ENCODE measurements around the gene ELAVL2.

The ELAVL2 gene

DNA sequence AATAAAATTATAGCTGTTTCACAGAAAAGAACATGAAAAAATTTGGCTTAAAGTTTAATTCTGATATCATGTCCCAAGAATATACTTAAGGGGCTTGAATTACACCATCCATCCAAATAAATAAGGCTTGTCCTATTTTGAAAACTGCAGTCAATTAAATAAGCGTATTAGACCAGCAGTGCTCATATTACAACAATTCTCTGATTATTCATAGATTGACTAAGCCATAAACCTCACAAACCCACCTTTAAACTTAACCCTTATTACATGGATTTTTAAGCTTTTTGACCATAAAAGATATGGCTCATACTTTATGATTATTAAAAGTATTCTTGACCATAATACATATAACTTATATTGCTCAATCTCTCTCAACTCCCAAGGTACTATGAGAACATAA lies 127.9 kb downstream of the ELAVL2 start:
- Histone ChIP-seq H3K9me3 (ENCODE audit: control insufficient read depth in 5 of 5, low read length in 5 of 5) (no peaks in the 10 kb centered on the region), H3K36me3 (ENCODE audit: control insufficient read depth in 5 of 5, insufficient read depth in 5 of 5, low read length in 5 of 5) (no peaks in the 10 kb centered on the region), H3K27ac (ENCODE audit: low read depth, low read length) (no peak overlapping the region), H3K4me3 (ENCODE audit: low read depth in 1 of 5, low read length in 5 of 5) (no peak overlapping the region), H3K9ac (ENCODE audit: low read length in 5 of 5) (no peak overlapping the region), H3K27me3 (ENCODE audit: control insufficient read depth in 5 of 5, insufficient read depth in 4 of 5, low read length in 5 of 5) (no peaks in the 10 kb centered on the region), H3K4me1 (ENCODE audit: control insufficient read depth in 5 of 5, insufficient read depth in 5 of 5, low read length in 5 of 5) (no peaks in the 10 kb centered on the region)

DNA sequence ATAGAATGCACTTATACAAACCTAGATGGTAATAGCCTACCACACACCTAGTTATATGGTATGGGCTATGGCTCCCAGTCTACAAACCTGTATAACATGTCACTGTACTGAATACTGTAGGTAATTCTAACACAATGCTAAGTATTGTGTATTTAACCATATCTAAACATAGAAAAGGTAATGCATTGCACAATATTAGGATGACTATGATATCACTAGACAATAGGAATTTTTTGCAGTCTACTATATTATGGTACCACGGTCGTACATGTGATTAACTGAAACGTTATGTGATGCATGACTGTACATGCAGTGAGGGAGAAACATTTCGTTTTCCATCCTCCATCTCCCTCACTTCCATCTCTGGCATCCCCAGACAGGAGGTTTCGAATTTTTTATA lies 130.5 kb downstream of the ELAVL2 start:
- no peaks in the 10 kb centered on the region for H3K4me1 ChIP-seq (ENCODE audit: control insufficient read depth in 5 of 5, insufficient read depth in 5 of 5, low read length in 5 of 5)
- no peaks in the 10 kb centered on the region for H3K9me3 ChIP-seq (ENCODE audit: control insufficient read depth in 5 of 5, low read length in 5 of 5)
- H3K27ac ChIP-seq (ENCODE audit: low read depth, low read length), result no peak overlapping the region
- no peaks in the 10 kb centered on the region for H3K27me3 ChIP-seq (ENCODE audit: control insufficient read depth in 5 of 5, insufficient read depth in 4 of 5, low read length in 5 of 5)
- H3K36me3 ChIP-seq (ENCODE audit: control insufficient read depth in 5 of 5, insufficient read depth in 5 of 5, low read length in 5 of 5), result no peaks in the 10 kb centered on the region
- H3K9ac ChIP-seq (ENCODE audit: low read length in 5 of 5), result no peak overlapping the region
- no peak overlapping the region for H3K4me3 ChIP-seq (ENCODE audit: low read depth in 1 of 5, low read length in 5 of 5)

DNA sequence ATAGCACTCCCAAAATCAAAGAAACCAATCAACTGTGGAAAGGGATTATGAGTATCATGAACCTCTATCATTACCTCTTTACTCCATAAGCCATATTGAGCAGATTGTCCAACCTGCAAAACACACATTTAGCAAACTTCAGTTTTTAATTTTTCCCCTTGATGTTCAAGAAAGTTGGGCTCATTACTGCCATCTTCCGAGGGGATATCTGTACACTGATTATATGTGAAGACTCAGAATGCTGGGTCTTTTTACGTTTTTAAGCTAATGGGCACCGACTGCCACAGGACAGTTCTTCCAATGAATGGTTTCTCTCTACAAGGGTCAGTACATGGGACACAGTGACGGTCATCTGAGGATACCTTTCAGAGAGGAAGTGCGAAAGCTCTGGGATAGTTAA lies 132.7 kb downstream of the ELAVL2 start:
- H3K4me3 ChIP-seq (ENCODE audit: low read depth in 1 of 5, low read length in 5 of 5), result no peak overlapping the region
- H3K4me1 ChIP-seq (ENCODE audit: control insufficient read depth in 5 of 5, insufficient read depth in 5 of 5, low read length in 5 of 5), result peaks cover 0 to 5% (median 0%) of the 10 kb centered on the region in 5 donors
- H3K27ac ChIP-seq (ENCODE audit: low read depth, low read length), result no peak overlapping the region
- H3K27me3 ChIP-seq (ENCODE audit: control insufficient read depth in 5 of 5, insufficient read depth in 4 of 5, low read length in 5 of 5), result no peaks in the 10 kb centered on the region
- no peaks in the 10 kb centered on the region for H3K36me3 ChIP-seq (ENCODE audit: control insufficient read depth in 5 of 5, insufficient read depth in 5 of 5, low read length in 5 of 5)
- H3K9me3 ChIP-seq (ENCODE audit: control insufficient read depth in 5 of 5, low read length in 5 of 5), result no peaks in the 10 kb centered on the region
- no peak overlapping the region for H3K9ac ChIP-seq (ENCODE audit: low read length in 5 of 5)

DNA sequence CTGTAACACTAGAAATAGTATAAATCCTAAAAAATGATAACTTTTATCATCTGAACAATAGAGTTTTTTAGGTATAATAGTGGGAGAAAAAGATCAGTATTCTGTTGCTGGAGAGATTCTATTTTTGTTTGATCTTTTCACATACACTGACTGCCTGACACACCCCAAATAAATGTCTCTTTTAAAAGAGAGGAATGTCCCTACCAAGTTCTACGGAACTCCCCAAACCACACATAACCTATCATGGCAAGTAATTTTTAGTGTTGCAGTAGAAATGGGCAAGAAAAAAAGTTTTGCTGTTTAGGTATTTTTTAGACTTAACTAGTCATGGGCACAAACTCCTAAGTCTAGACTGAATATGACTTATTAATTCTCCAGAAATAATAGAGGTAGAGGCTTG lies 139.1 kb downstream of the ELAVL2 start:
- Histone ChIP-seq H3K4me1 (ENCODE audit: control insufficient read depth in 5 of 5, insufficient read depth in 5 of 5, low read length in 5 of 5) (peaks cover 0 to 15% (median 5%) of the 10 kb centered on the region in 5 donors), H3K4me3 (ENCODE audit: low read depth in 1 of 5, low read length in 5 of 5) (no peak overlapping the region), H3K9ac (ENCODE audit: low read length in 5 of 5) (no peak overlapping the region), H3K36me3 (ENCODE audit: control insufficient read depth in 5 of 5, insufficient read depth in 5 of 5, low read length in 5 of 5) (no peaks in the 10 kb centered on the region), H3K27me3 (ENCODE audit: control insufficient read depth in 5 of 5, insufficient read depth in 4 of 5, low read length in 5 of 5) (no peaks in the 10 kb centered on the region), H3K27ac (ENCODE audit: low read depth, low read length) (no peak overlapping the region), H3K9me3 (ENCODE audit: control insufficient read depth in 5 of 5, low read length in 5 of 5) (no peaks in the 10 kb centered on the region)

DNA sequence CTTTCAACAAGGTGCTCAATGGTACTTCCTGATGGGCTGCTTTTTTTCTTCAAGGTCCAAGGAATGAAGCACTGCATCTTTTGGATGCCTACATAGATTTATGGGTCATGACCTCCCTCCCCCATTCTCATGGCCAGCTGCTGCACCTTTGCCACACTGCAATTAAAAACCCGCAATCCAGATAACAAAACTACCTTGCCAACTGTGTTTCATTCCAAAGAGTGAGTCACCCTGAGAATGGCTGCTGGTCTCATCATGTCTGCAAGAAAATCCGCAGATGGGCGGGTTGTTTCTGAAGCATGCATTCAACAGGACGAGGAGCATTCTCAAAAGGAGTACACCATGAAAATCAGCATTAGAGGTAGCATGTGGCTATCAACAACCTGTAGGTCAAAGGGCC lies 139.8 kb downstream of the ELAVL2 start:
- Histone ChIP-seq H3K4me3 (ENCODE audit: low read depth in 1 of 5, low read length in 5 of 5) (no peak overlapping the region), H3K9me3 (ENCODE audit: control insufficient read depth in 5 of 5, low read length in 5 of 5) (no peaks in the 10 kb centered on the region), H3K27ac (ENCODE audit: low read depth, low read length) (no peak overlapping the region), H3K27me3 (ENCODE audit: control insufficient read depth in 5 of 5, insufficient read depth in 4 of 5, low read length in 5 of 5) (no peaks in the 10 kb centered on the region), H3K4me1 (ENCODE audit: control insufficient read depth in 5 of 5, insufficient read depth in 5 of 5, low read length in 5 of 5) (peaks cover 0 to 15% (median 5%) of the 10 kb centered on the region in 5 donors), H3K9ac (ENCODE audit: low read length in 5 of 5) (no peak overlapping the region), H3K36me3 (ENCODE audit: control insufficient read depth in 5 of 5, insufficient read depth in 5 of 5, low read length in 5 of 5) (no peaks in the 10 kb centered on the region)

DNA sequence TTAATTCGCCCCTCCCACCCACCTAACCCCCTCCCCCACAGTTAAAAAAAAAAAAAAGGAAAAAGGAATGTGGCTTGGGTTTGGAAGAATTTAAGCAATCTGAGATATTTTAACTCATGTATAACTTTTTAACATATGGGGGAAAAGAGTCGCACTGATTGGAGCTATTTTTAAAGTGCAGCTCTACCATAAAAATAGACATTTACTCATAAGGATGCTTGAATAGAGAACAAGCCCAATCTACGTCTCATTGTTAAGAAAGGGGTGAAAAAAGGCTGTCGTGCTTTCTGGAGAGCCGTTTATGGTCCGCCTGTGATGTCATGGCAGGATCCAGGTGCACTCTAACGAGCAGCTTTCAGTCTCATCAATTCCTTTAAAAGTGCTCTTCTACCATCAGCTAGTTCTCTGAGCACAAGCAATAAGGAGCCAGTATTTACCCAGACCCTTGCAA lies 142.4 kb downstream of the ELAVL2 start:
- H3K4me1 ChIP-seq (ENCODE audit: control insufficient read depth in 5 of 5, insufficient read depth in 5 of 5, low read length in 5 of 5), result peaks cover 0 to 15% (median 3%) of the 10 kb centered on the region in 5 donors
- H3K27me3 ChIP-seq (ENCODE audit: control insufficient read depth in 5 of 5, insufficient read depth in 4 of 5, low read length in 5 of 5), result no peaks in the 10 kb centered on the region
- H3K4me3 ChIP-seq (ENCODE audit: low read depth in 1 of 5, low read length in 5 of 5), result no peak overlapping the region
- no peak overlapping the region for H3K27ac ChIP-seq (ENCODE audit: low read depth, low read length)
- H3K9me3 ChIP-seq (ENCODE audit: control insufficient read depth in 5 of 5, low read length in 5 of 5), result no peaks in the 10 kb centered on the region
- H3K9ac ChIP-seq (ENCODE audit: low read length in 5 of 5), result no peak overlapping the region
- no peaks in the 10 kb centered on the region for H3K36me3 ChIP-seq (ENCODE audit: control insufficient read depth in 5 of 5, insufficient read depth in 5 of 5, low read length in 5 of 5)

DNA sequence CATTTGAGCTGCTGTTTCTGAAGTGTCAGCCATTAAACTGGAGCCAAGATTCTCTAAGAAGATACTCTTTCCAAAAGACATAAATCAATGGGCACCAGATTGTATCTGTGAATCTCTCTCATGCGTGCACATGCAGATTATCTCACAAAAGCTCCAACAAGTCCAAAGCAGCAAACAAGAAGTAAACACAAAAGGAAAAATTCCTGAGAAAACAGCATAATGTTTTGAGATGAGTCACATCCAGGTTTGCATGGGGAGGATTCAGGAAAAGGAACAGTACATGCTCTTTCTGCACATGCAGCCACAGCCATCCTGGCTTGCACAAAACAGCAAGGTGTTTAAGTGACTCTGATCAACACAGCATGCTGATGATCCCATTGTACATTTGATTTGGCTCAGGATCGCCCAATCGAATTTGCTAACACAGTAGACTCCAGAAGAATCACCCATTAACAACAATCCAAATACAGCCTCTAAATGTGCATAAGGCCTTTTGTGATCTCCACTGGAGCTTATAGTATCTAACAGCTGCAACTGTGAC lies 143.1 kb downstream of the ELAVL2 start:
- Histone ChIP-seq H3K4me1 (ENCODE audit: control insufficient read depth in 5 of 5, insufficient read depth in 5 of 5, low read length in 5 of 5) (peaks cover 0 to 15% (median 3%) of the 10 kb centered on the region in 5 donors), H3K9me3 (ENCODE audit: control insufficient read depth in 5 of 5, low read length in 5 of 5) (no peaks in the 10 kb centered on the region), H3K9ac (ENCODE audit: low read length in 5 of 5) (no peak overlapping the region), H3K27ac (ENCODE audit: low read depth, low read length) (no peak overlapping the region), H3K4me3 (ENCODE audit: low read depth in 1 of 5, low read length in 5 of 5) (peak overlapping the region in 1 of 5 donors; percentile 1), H3K36me3 (ENCODE audit: control insufficient read depth in 5 of 5, insufficient read depth in 5 of 5, low read length in 5 of 5) (no peaks in the 10 kb centered on the region), H3K27me3 (ENCODE audit: control insufficient read depth in 5 of 5, insufficient read depth in 4 of 5, low read length in 5 of 5) (no peaks in the 10 kb centered on the region)

DNA sequence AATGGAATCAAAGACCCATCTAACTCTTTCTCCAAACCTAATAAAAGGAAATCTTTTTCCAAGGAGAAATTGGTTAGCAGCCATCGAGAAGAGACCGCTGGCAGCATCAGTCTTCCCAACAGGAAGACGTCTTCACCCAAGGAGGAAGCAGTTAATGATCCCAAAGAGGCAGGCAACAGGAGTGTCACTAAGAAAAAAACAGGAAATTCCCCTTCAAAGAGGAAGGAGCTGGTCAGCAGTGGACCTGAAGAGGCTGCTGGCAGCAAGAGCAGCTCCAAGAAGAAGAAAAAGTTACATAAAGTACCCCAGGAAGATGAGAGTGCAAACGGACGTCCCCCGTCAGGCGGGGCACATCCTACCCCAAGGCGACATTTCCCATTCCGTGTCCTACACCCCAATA lies 143.7 kb downstream of the ELAVL2 start:
- peaks cover 0 to 15% (median 3%) of the 10 kb centered on the region in 5 donors for H3K4me1 ChIP-seq (ENCODE audit: control insufficient read depth in 5 of 5, insufficient read depth in 5 of 5, low read length in 5 of 5)
- no peak overlapping the region for H3K9ac ChIP-seq (ENCODE audit: low read length in 5 of 5)
- H3K27me3 ChIP-seq (ENCODE audit: control insufficient read depth in 5 of 5, insufficient read depth in 4 of 5, low read length in 5 of 5), result no peaks in the 10 kb centered on the region
- peak overlapping the region in 2 of 5 donors; percentile 11 to 23 for H3K4me3 ChIP-seq (ENCODE audit: low read depth in 1 of 5, low read length in 5 of 5)
- H3K36me3 ChIP-seq (ENCODE audit: control insufficient read depth in 5 of 5, insufficient read depth in 5 of 5, low read length in 5 of 5), result no peaks in the 10 kb centered on the region
- H3K9me3 ChIP-seq (ENCODE audit: control insufficient read depth in 5 of 5, low read length in 5 of 5), result no peaks in the 10 kb centered on the region
- no peak overlapping the region for H3K27ac ChIP-seq (ENCODE audit: low read depth, low read length)

DNA sequence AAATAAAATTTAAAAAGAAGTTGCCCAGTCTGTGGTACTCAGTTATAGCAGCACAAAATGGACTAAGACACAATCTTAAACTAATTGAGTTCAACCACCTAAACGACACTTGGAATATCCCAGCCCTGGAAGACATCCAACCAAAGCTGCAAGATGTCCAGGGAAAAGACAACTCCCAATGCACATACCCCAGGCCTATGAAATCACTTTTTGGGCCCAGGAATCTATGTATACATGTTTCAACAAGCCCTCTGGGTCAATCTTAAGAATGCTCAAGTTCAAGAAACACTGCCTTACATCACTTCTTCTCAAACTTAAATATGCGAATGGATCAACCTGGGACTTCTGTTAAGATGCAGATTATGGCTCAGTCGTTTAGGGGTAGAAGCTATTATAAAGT lies 148.6 kb downstream of the ELAVL2 start:
- Histone ChIP-seq H3K4me3 (ENCODE audit: low read depth in 1 of 5, low read length in 5 of 5) (no peak overlapping the region), H3K27me3 (ENCODE audit: control insufficient read depth in 5 of 5, insufficient read depth in 4 of 5, low read length in 5 of 5) (no peaks in the 10 kb centered on the region), H3K36me3 (ENCODE audit: control insufficient read depth in 5 of 5, insufficient read depth in 5 of 5, low read length in 5 of 5) (no peaks in the 10 kb centered on the region)

DNA sequence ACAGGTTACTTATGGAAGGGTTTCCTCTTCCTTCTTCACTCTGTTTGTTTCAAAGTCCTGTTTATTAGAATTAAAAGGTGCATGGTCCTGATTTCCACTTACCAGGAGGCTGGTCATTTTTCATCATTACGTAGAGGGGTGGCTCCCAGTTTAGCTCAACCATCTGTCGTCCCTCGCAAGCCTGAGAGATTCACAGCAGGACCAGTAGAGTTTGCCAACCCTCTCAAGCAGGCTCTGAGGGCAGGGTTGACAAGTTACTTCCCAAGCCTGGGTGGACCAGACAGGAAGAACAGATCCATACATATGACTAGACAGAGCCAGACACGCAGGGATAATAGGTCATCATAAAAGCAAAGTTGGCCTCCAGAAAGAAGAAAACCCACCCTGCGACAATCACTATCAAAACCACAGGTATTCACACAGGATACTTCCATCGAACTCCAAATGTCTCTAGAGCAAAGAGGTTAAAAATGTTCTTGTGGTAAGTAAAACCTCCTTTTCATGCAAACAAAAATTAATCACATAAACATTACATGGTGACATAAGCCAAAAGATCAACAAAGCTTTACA lies 151.9 kb downstream of the ELAVL2 start:
- Histone ChIP-seq H3K36me3 (ENCODE audit: control insufficient read depth in 5 of 5, insufficient read depth in 5 of 5, low read length in 5 of 5) (no peaks in the 10 kb centered on the region), H3K27me3 (ENCODE audit: control insufficient read depth in 5 of 5, insufficient read depth in 4 of 5, low read length in 5 of 5) (no peaks in the 10 kb centered on the region), H3K4me1 (ENCODE audit: control insufficient read depth in 5 of 5, insufficient read depth in 5 of 5, low read length in 5 of 5) (no peaks in the 10 kb centered on the region), H3K4me3 (ENCODE audit: low read depth in 1 of 5, low read length in 5 of 5) (no peak overlapping the region), H3K9me3 (ENCODE audit: control insufficient read depth in 5 of 5, low read length in 5 of 5) (no peaks in the 10 kb centered on the region), H3K27ac (ENCODE audit: low read depth, low read length) (no peak overlapping the region), H3K9ac (ENCODE audit: low read length in 5 of 5) (no peak overlapping the region)

More for the DNA sequence above, 148.6 kb downstream of the ELAVL2 start:
- no peak overlapping the region for H3K9ac ChIP-seq (ENCODE audit: low read length in 5 of 5)
- H3K4me1 ChIP-seq (ENCODE audit: control insufficient read depth in 5 of 5, insufficient read depth in 5 of 5, low read length in 5 of 5), result peaks cover 0 to 3% (median under 1%) of the 10 kb centered on the region in 5 donors
- H3K9me3 ChIP-seq (ENCODE audit: control insufficient read depth in 5 of 5, low read length in 5 of 5), result no peaks in the 10 kb centered on the region
- no peak overlapping the region for H3K27ac ChIP-seq (ENCODE audit: low read depth, low read length)
